GM23248 (cell line): ENCODE data around the gene DNASE1. TPM values are rescaled to one million over a fixed set of nuclear protein-coding genes. Genes with fewer than 3 reads are reported as not detected.

ENCODE experiments used
- DNase-seq: peaks from one replicate; pipeline ENCODE4 v3.0.0-alpha.2; 2015
- H2AFZ ChIP-seq: fragments of 200-600 bp; sonication (generic); 2 replicates; pipeline ENCODE4 v1.6.1; 2016; ENCODE audit warnings: antibody characterized with exemption
- H3F3A ChIP-seq: fragments of 200-600 bp; sonication (generic); 2 replicates; pipeline ENCODE4 v1.6.1; 2016; ENCODE audit warnings: mild to moderate bottlenecking, antibody characterized with exemption, mixed run types; ENCODE audit not compliant: insufficient read depth
- H3K27ac ChIP-seq: fragments of 200-600 bp; sonication (generic); 2 replicates; pipeline ENCODE4 v1.5.1; 2016; ENCODE audit warnings: mild to moderate bottlenecking
- H3K27me3 ChIP-seq: fragments of 200-600 bp; sonication (generic); replicated peaks from 2 replicates; pipeline ENCODE4 v1.6.1; 2016; ENCODE audit warnings: mild to moderate bottlenecking; ENCODE audit not compliant: insufficient read depth
- H3K36me3 ChIP-seq: fragments of 200-600 bp; sonication (generic); 2 replicates; pipeline ENCODE4 v1.6.1; 2016; ENCODE audit warnings: low read depth, mild to moderate bottlenecking
- H3K4me1 ChIP-seq: fragments of 200-600 bp; sonication (generic); 2 replicates; pipeline ENCODE4 v1.6.1; 2016; ENCODE audit warnings: mild to moderate bottlenecking; ENCODE audit not compliant: insufficient read depth
- H3K4me2 ChIP-seq: fragments of 200-600 bp; sonication (generic); one replicate; pipeline ENCODE4 v1.6.1; 2016; ENCODE audit warnings: mild to moderate bottlenecking; ENCODE audit not compliant: unreplicated experiment
- H3K4me3 ChIP-seq: fragments of 200-600 bp; sonication (generic); 2 replicates; pipeline ENCODE4 v1.5.1; 2016; ENCODE audit warnings: mild to moderate bottlenecking
- H3K79me2 ChIP-seq: fragments of 200-600 bp; sonication (generic); 2 replicates; pipeline ENCODE4 v1.6.1; 2016; ENCODE audit warnings: mild to moderate bottlenecking; ENCODE audit not compliant: insufficient read depth
- H3K9ac ChIP-seq: fragments of 200-600 bp; sonication (generic); 2 replicates; pipeline ENCODE4 v1.6.1; 2016; ENCODE audit warnings: mild to moderate bottlenecking
- H3K9me2 ChIP-seq: fragments of 200-600 bp; sonication (generic); 2 replicates; pipeline ENCODE4 v1.6.1; 2016; ENCODE audit warnings: mixed run types, mild to moderate bottlenecking, moderate library complexity; ENCODE audit not compliant: insufficient read depth
- H3K9me3 ChIP-seq: fragments of 200-600 bp; sonication (generic); one replicate; pipeline ENCODE4 v1.6.1; 2017; ENCODE audit warnings: low read depth
- H4K20me1 ChIP-seq: fragments of 200-600 bp; sonication (generic); 2 replicates; pipeline ENCODE4 v1.6.0; 2016; ENCODE audit not compliant: insufficient read depth
- EZH2 ChIP-seq: fragments of 200-600 bp; sonication (generic); IDR thresholded peaks from 2 replicates; pipeline ENCODE4 v1.6.1; 2018; ENCODE audit warnings: antibody characterized with exemption, mild to moderate bottlenecking; ENCODE audit not compliant: insufficient read depth, poor library complexity, severe bottlenecking
- EZH2phosphoT487 ChIP-seq: fragments of 200-600 bp; sonication (generic); IDR thresholded peaks from 2 replicates; pipeline ENCODE4 v1.6.1; 2018; ENCODE audit warnings: antibody characterized with exemption, moderate library complexity, mild to moderate bottlenecking, low read depth; ENCODE audit not compliant: insufficient read depth
- WGBS, 2 experiments: methylation state at CpG; one replicate each; pipeline ENCODE4 v1.1.6; 2015 to 2017; ENCODE audit warnings: low lambda C conversion rate in 2 of 2, low coverage in 1 of 2; ENCODE audit errors: missing lambda C conversion rate in 2 of 2; 5-methylcytosine and 5-hydroxymethylcytosine counted together
- in situ Hi-C: fragments of 300-500 bp; cut with MboI; formaldehyde crosslinking; loops from 2 replicates; pipeline ENCODE4 v1.15.0; 2020
- polyA plus RNA-seq: library from polyadenylated mRNA; unstranded; fragments of >200 nt; fragmentation: Nextera tagmentation; extraction: Ambion mirVana; gene quantifications from 2 replicates; pipeline ENCODE4 v1.2.1, GENCODE V29; 2016
- total RNA-seq: library from RNA; depleted of rRNA; stranded (reverse); fragments of >200 nt; shearing (Covaris generic); gene quantifications from 2 replicates; pipeline ENCODE4 v1.2.3, GENCODE V29; 2014

The DNASE1 gene
- total and polyA plus RNA-seq, 2 experiments from 2014 or later: 4.2 to 4.3 TPM

GRCh38 chr16:3643095-3643730 lies 11.3 kb upstream of the DNASE1 start:
- no peaks in the 10 kb centered on the region for H3K9me2 ChIP-seq
- peaks cover 7% of the 10 kb centered on the region; the same call in 1 of the 2 replicates for H3K79me2 ChIP-seq
- H3K36me3 ChIP-seq: no peaks in the 10 kb centered on the region
- DNase-seq: no peak
- H3K4me3 ChIP-seq: no peak overlapping the region
- no peaks in the 10 kb centered on the region for H3K9me3 ChIP-seq
- H3K27ac ChIP-seq: no peak overlapping the region
- in situ Hi-C loops: no loop called here
- H3K9ac ChIP-seq: no peak overlapping the region
- 92 to 93% methylated on average over 14 of the region's 14 CpGs for WGBS, 2 experiments
- H3K4me2 ChIP-seq: no peak overlapping the region
- H2AFZ ChIP-seq: no peak overlapping the region
- H3F3A ChIP-seq: no peaks in the 10 kb centered on the region
- H4K20me1 ChIP-seq: no peaks in the 10 kb centered on the region
- no peaks in the 10 kb centered on the region for H3K4me1 ChIP-seq
- TF ChIP-seq EZH2: no peak
- no peak for TF ChIP-seq EZH2phosphoT487
- H3K27me3 ChIP-seq: no peaks in the 10 kb centered on the region

- Histone ChIP-seq H3K9me3 (no peaks in the 10 kb centered on the region), H3K36me3 (no peaks in the 10 kb centered on the region), H3F3A (no peaks in the 10 kb centered on the region), H3K27ac (no peak overlapping the region), H3K79me2 (no peaks in the 10 kb centered on the region), H3K9ac (no peak overlapping the region), H2AFZ (no peak overlapping the region), H3K27me3 (no peaks in the 10 kb centered on the region), H4K20me1 (no peaks in the 10 kb centered on the region), H3K9me2 (no peaks in the 10 kb centered on the region), H3K4me2 (no peak overlapping the region), H3K4me3 (no peak overlapping the region), H3K4me1 (no peaks in the 10 kb centered on the region)
- WGBS, 2 experiments: 73 to 78% methylated on average over 6 of the region's 6 CpGs
- DNase-seq: no peak
- in situ Hi-C loops: no loop called here
- TF ChIP-seq EZH2phosphoT487: no peak
- TF ChIP-seq EZH2: no peak
Observed at GRCh38 chr16:3645108-3645503, 9.4 kb upstream of the DNASE1 start.

- Histone ChIP-seq H3K4me2 (no peak overlapping the region), H3K79me2 (no peaks in the 10 kb centered on the region), H3K4me1 (no peaks in the 10 kb centered on the region), H3K9ac (no peak overlapping the region), H3K36me3 (no peaks in the 10 kb centered on the region), H2AFZ (no peak overlapping the region), H3K27ac (no peak overlapping the region), H3K4me3 (no peak overlapping the region), H4K20me1 (no peaks in the 10 kb centered on the region), H3K27me3 (no peaks in the 10 kb centered on the region), H3F3A (no peaks in the 10 kb centered on the region), H3K9me3 (no peaks in the 10 kb centered on the region), H3K9me2 (no peaks in the 10 kb centered on the region)
- no peak for TF ChIP-seq EZH2
- TF ChIP-seq EZH2phosphoT487: no peak
- DNase-seq: no peak
- WGBS, 2 experiments: 85% methylated on average over 18 to 19 of the region's 19 CpGs
- in situ Hi-C loops: no loop called here
Observed at GRCh38 chr16:3645504-3646347, 8.8 kb upstream of the DNASE1 start.

- Histone ChIP-seq H3K27ac (no peak overlapping the region), H3K9ac (no peak overlapping the region), H3K9me3 (no peaks in the 10 kb centered on the region), H3K4me3 (no peak overlapping the region), H3K36me3 (no peaks in the 10 kb centered on the region), H3K4me2 (no peak overlapping the region), H4K20me1 (no peaks in the 10 kb centered on the region), H2AFZ (no peak overlapping the region), H3K79me2 (no peaks in the 10 kb centered on the region), H3F3A (no peaks in the 10 kb centered on the region), H3K27me3 (no peaks in the 10 kb centered on the region), H3K4me1 (no peaks in the 10 kb centered on the region), H3K9me2 (no peaks in the 10 kb centered on the region)
- in situ Hi-C loops: no loop called here
- no peak for DNase-seq
- TF ChIP-seq EZH2phosphoT487 (no peak), EZH2 (no peak)
- WGBS, 2 experiments: 73 to 86% methylated on average over 14 to 15 of the region's 15 CpGs
Observed at GRCh38 chr16:3646348-3646920, 8.1 kb upstream of the DNASE1 start.
